ENCODE results near the gene COL8A2. TPM values are rescaled to one million over a fixed set of nuclear protein-coding genes. Genes with fewer than 3 reads are reported as not detected.

The COL8A2 gene
- total and polyA plus RNA-seq, 2 donors (not counting 3 experiments of a cell fraction or from before 2014, with no cell fraction given), result 1.2 to 1.3 TPM

- H3K4me2 ChIP-seq (ENCODE audit: insufficient read depth, low read length), result peak overlapping the region; percentile 90
- H3K79me2 ChIP-seq (ENCODE audit: control insufficient read depth, insufficient read depth, low read length), result peaks cover 40% of the 10 kb centered on the region
- H3K9me1 ChIP-seq (replicated peaks; ENCODE audit: control insufficient read depth, extremely low read depth, insufficient read depth, low read length), result no peaks in the 10 kb centered on the region
- no peak for FAIRE-seq
- H3K9ac ChIP-seq (replicated peaks; ENCODE audit: extremely low read depth, insufficient read depth, low read length), result peak overlapping the region; percentile 80
- no peak for TF ChIP-seq POLR2AphosphoS5 (IDR thresholded peaks at IDR 0.05; ENCODE audit: insufficient read depth, low read depth, low read length)
- no peak for TF ChIP-seq JUN (IDR thresholded peaks at IDR 0.05; ENCODE audit: borderline replicate concordance, insufficient read depth, insufficient read length, low read depth)
- TF ChIP-seq MYC (IDR thresholded peaks at IDR 0.05; ENCODE audit: low read depth, low read length), result no peak
- TF ChIP-seq MAX (IDR thresholded peaks at IDR 0.05; ENCODE audit: insufficient read depth, insufficient read length), result no peak
- no peak for TF ChIP-seq FOS (IDR thresholded peaks at IDR 0.05; ENCODE audit: borderline replicate concordance, insufficient read depth, low read length)
- no peak for TF ChIP-seq CTCF (IDR thresholded peaks at IDR 0.05; ENCODE audit: extremely low read depth in 1 of 2, insufficient read depth in 1 of 2, low read depth in 1 of 2, low read length in 2 of 2)
- TF ChIP-seq POLR2A (IDR thresholded peaks at IDR 0.05; ENCODE audit: low read depth, low read length), result no peak
- no peak for TF ChIP-seq EZH2 (IDR thresholded peaks at IDR 0.05; ENCODE audit: borderline replicate concordance, low read depth, low read length, severe bottlenecking)
- no peak for TF ChIP-seq GATA2 (IDR thresholded peaks at IDR 0.05; ENCODE audit: insufficient read depth, insufficient read length, low read depth, low read length)
- BruUV-seq (replicated peaks), result no TSS peak
- H2AFZ ChIP-seq (ENCODE audit: low read depth, low read length), result peak overlapping the region; percentile 72
- no peaks in the 10 kb centered on the region for H4K20me1 ChIP-seq (replicated peaks; ENCODE audit: control insufficient read depth, extremely low read depth, insufficient read depth, low read length)
- intact Hi-C loops (cut with micrococcal nuclease), result loop anchor here (1.0 to 5.0 kb wide), 14 partner anchors 8 to 271 kb away; partner anchors contain the start of genes EVA1B and THRAP3
- DNase-seq (ENCODE audit: low read depth, low spot score), result no peak
- CTCF ChIA-PET, result interaction anchor here (0.8 to 9.3 kb wide), 27 partner anchors 11 to 273 kb away, joined by 3 to 201 read pairs (median 6); partner anchors contain the start of gene THRAP3
- dilution Hi-C loops (cut with MboI; ENCODE audit: extremely low pct_ligation_motif_present, low sequenced_read_pairs), result no loop called here
- POLR2A ChIA-PET, result interaction anchor here (0.6 to 3.8 kb wide), 7 partner anchors 11 to 39 kb away, joined by 3 to 19 read pairs (median 6); no protein-coding TSS in a partner anchor
- H3K36me3 ChIP-seq (ENCODE audit: control insufficient read depth in 2 of 2, extremely low read depth in 1 of 2, insufficient read depth in 2 of 2, low read length in 2 of 2), result no peaks in the 10 kb centered on the region
- peaks cover 31% of the 10 kb centered on the region for H3K4me1 ChIP-seq (ENCODE audit: control insufficient read depth, extremely low read depth, insufficient read depth, low read length)
- H3K27me3 ChIP-seq (ENCODE audit: control insufficient read depth in 2 of 2, insufficient read depth in 2 of 2, low read length in 2 of 2), result no peaks in the 10 kb centered on the region
- peak overlapping the region; percentile 55 for H3K27ac ChIP-seq (ENCODE audit: insufficient read depth, low read depth, low read length)
- H3K9me3 ChIP-seq (replicated peaks; ENCODE audit: control insufficient read depth, insufficient read depth, low read length), result no peaks in the 10 kb centered on the region
- peak overlapping the region; percentile 46 to 84 (median 71) for H3K4me3 ChIP-seq (replicated peaks in 1 of 3; ENCODE audit: insufficient read depth in 1 of 3, low read depth in 1 of 3, low read length in 3 of 3)
Observed at GRCh38 chr1:36148821-36149236, 23.8 kb upstream of the COL8A2 start.

Measured in endothelial cell of umbilical vein (primary cell).